PC-9 (cell line): Measurements from ENCODE around the gene AHCYL2. TPM values are rescaled to one million over a fixed set of nuclear protein-coding genes. Genes with fewer than 3 reads are reported as not detected.

ENCODE experiments used
- BruUV-seq: library from RNA; stranded (reverse); fragments of 400-500 nt; replicated peaks from 2 replicates; lab custom pipeline; 2021; lab: Mats Ljungman, UMichigan
- CTCF ChIA-PET: fragments of 300-600 bp; sonication (Branson Sonifier 250); formaldehyde crosslinking; loops from one replicate; lab custom pipeline; 2022; ENCODE audit warnings: antibody characterized with exemption; lab: Charles Lee
- POLR2A ChIA-PET: fragments of 300-600 bp; sonication (Branson Sonifier 250); formaldehyde crosslinking; loops from one replicate; lab custom pipeline; 2022; ENCODE audit warnings: antibody characterized with exemption; ENCODE audit not compliant: unreplicated experiment; lab: Charles Lee
- DNase-seq, 2 experiments: peaks; one replicate each; pipeline versions ENCODE4 v3.0.0 to v3.0.0-alpha.2; 2015 to 2022; ENCODE audit warnings: mixed read lengths in 1 of 2
- H2AFZ ChIP-seq: fragments of 200-600 bp; sonication (generic); 2 replicates; pipeline ENCODE4 v1.8.1; 2017; ENCODE audit warnings: antibody characterized with exemption
- H3F3A ChIP-seq: fragments of 200-600 bp; sonication (generic); 2 replicates; pipeline ENCODE4 v1.8.1; 2017; ENCODE audit warnings: antibody characterized with exemption, mild to moderate bottlenecking, low read depth; ENCODE audit not compliant: insufficient read depth
- H3K27ac ChIP-seq: fragments of 200-600 bp; sonication (generic); 2 replicates; pipeline ENCODE4 v1.6.1; 2016; ENCODE audit warnings: mixed run types
- H3K27me3 ChIP-seq: fragments of 200-600 bp; sonication (generic); 2 replicates; pipeline ENCODE4 v1.6.1; 2016; ENCODE audit warnings: low read depth, mixed run types; ENCODE audit not compliant: insufficient read depth
- H3K36me3 ChIP-seq: fragments of 200-600 bp; sonication (generic); 2 replicates; pipeline ENCODE4 v1.6.1; 2016; ENCODE audit warnings: low read depth, mixed run types
- H3K4me1 ChIP-seq: fragments of 200-600 bp; sonication (generic); replicated peaks from 2 replicates; pipeline ENCODE4 v1.6.1; 2016; ENCODE audit warnings: mixed run types; ENCODE audit not compliant: insufficient read depth
- H3K4me2 ChIP-seq: fragments of 200-600 bp; sonication (generic); 2 replicates; pipeline ENCODE4 v1.6.1; 2017; ENCODE audit warnings: mixed run types
- H3K4me3 ChIP-seq: fragments of 200-600 bp; sonication (generic); 2 replicates; pipeline ENCODE4 v1.6.1; 2016; ENCODE audit warnings: mixed run types
- H3K79me2 ChIP-seq: fragments of 200-600 bp; sonication (generic); 2 replicates; pipeline ENCODE4 v1.6.1; 2017; ENCODE audit warnings: low read depth, mixed run types
- H3K9me2 ChIP-seq: fragments of 200-600 bp; sonication (generic); 2 replicates; pipeline ENCODE4 v1.8.1; 2017; ENCODE audit warnings: mild to moderate bottlenecking; ENCODE audit not compliant: insufficient read depth
- H3K9me3 ChIP-seq: fragments of 200-600 bp; sonication (generic); 2 replicates; pipeline ENCODE4 v1.8.1; 2016; ENCODE audit warnings: low read depth; ENCODE audit not compliant: insufficient read depth
- H4K20me1 ChIP-seq: fragments of 200-600 bp; sonication (generic); 2 replicates; pipeline ENCODE4 v1.8.1; 2017; ENCODE audit not compliant: insufficient read depth
- EZH2 ChIP-seq: fragments of 200-600 bp; sonication (generic); IDR thresholded peaks from 2 replicates; pipeline ENCODE4 v1.8.0; 2017; ENCODE audit warnings: antibody characterized with exemption, low read depth
- intact Hi-C: fragments of 100-400 bp; cut with micrococcal nuclease; formaldehyde crosslinking; loops from one replicate; pipeline ENCODE4 v1.10.0; 2022; ENCODE audit not compliant: unreplicated experiment
- total RNA-seq: library from RNA; stranded (reverse); gene quantifications from 2 replicates; pipeline ENCODE4 v1.2.3, GENCODE V29; 2021
- TF ChIP-seq, protein P1 (sequence below): fragments of 200-600 bp; sonication (generic); conservative IDR thresholded peaks from 2 replicates; pipeline ENCODE4 v1.6.1; 2017; ENCODE audit warnings: mixed run types, antibody characterized with exemption, mild to moderate bottlenecking, moderate library complexity

The AHCYL2 gene
- total RNA-seq, 1 experiment from 2014 or later, result 15.7 TPM

DNA sequence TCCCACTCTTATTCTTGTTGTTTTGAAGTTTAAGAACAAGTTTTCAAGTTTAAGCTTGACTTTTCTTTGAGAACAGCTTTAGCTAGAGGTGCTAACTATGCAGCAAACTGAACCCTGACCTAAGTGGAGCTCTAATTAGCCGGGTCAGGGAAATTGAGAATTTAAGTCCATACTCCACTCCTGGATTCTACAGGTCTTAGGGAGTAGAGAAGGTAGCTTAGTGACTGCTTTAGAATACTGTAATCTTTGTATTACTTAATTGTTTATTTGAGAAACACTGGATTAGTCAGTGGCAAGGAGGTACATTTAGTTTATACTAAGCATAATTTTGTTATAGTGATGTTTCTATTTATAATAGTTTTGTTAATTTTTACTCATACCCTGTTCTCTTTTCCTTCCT lies 134.8 kb downstream of the AHCYL2 start:
- Histone ChIP-seq H3K36me3 (no peaks in the 10 kb centered on the region), H2AFZ (no peak overlapping the region), H3K4me1 (no peaks in the 10 kb centered on the region), H3K79me2 (no peaks in the 10 kb centered on the region), H3K9me3 (no peaks in the 10 kb centered on the region), H3F3A (no peaks in the 10 kb centered on the region), H3K4me3 (no peak overlapping the region), H3K4me2 (no peak overlapping the region), H3K27me3 (no peaks in the 10 kb centered on the region), H3K9me2 (no peaks in the 10 kb centered on the region), H3K27ac (no peak overlapping the region), H4K20me1 (no peaks in the 10 kb centered on the region)
- intact Hi-C loops, result no loop called here
- DNase-seq, result no peak
- BruUV-seq, result no TSS peak
- POLR2A ChIA-PET, result interaction anchor here (0.6 kb wide), 1 partner anchor 124 kb away, joined by 3 read pairs; no protein-coding TSS in a partner anchor
- TF ChIP-seq, protein P1, sequence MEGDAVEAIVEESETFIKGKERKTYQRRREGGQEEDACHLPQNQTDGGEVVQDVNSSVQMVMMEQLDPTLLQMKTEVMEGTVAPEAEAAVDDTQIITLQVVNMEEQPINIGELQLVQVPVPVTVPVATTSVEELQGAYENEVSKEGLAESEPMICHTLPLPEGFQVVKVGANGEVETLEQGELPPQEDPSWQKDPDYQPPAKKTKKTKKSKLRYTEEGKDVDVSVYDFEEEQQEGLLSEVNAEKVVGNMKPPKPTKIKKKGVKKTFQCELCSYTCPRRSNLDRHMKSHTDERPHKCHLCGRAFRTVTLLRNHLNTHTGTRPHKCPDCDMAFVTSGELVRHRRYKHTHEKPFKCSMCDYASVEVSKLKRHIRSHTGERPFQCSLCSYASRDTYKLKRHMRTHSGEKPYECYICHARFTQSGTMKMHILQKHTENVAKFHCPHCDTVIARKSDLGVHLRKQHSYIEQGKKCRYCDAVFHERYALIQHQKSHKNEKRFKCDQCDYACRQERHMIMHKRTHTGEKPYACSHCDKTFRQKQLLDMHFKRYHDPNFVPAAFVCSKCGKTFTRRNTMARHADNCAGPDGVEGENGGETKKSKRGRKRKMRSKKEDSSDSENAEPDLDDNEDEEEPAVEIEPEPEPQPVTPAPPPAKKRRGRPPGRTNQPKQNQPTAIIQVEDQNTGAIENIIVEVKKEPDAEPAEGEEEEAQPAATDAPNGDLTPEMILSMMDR, result no peak
- TF ChIP-seq EZH2, result no peak
- CTCF ChIA-PET, result interaction anchor here (0.6 to 1.5 kb wide), 2 partner anchors 10 to 16 kb away, joined by 3 to 4 read pairs; no protein-coding TSS in a partner anchor

DNA sequence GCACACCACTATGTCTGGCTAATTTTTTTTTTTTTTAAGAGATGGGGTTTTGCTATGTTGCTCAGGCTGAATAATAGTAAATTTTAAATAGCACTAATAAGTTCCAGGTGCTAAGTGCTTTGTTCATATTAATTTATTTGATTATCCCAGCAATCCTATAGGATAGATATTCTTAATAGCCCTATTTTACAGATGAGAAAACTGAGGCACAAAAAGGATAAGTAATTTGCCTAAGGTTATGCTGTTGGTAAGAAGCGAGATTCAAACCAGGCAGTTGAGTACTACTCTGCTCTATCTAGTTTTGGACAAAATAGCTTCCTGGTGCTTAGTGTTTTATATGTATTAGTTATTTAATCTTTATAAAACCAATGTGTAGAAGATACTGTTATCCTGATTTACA lies 136.9 kb downstream of the AHCYL2 start:
- CTCF ChIA-PET, result interaction anchor here (0.5 to 1.6 kb wide), 2 partner anchors 15 to 17 kb away, joined by 3 to 10 read pairs; no protein-coding TSS in a partner anchor

DNA sequence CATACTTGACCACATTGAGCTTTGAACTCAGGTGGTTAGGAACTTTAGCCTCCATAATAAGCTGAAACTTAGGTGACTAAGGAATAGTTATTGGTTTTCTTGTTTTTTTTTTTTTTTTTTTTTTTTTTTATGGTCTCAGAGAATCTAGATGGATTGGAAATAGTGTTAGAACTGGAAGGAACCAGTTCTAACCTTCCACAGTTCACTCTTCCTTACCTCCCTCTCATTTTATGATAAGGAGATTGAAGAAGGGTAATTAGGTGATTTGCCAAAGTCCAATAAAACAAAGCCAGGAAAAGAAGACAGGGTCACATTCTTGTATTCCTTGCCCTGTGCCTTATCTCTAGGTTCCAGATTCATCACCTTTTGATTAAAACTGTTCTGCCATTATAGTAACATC lies 137.7 kb downstream of the AHCYL2 start:
- Histone ChIP-seq H3K9me2 (no peaks in the 10 kb centered on the region), H4K20me1 (no peaks in the 10 kb centered on the region), H3K4me3 (no peak overlapping the region), H3K27ac (no peak overlapping the region), H3K36me3 (no peaks in the 10 kb centered on the region), H3K4me1 (peaks cover 8% of the 10 kb centered on the region), H3K79me2 (no peaks in the 10 kb centered on the region), H3K27me3 (no peaks in the 10 kb centered on the region), H3K9me3 (no peaks in the 10 kb centered on the region), H2AFZ (no peak overlapping the region), H3F3A (peaks cover 7% of the 10 kb centered on the region; the same call in 1 of the 2 replicates), H3K4me2 (no peak overlapping the region)
- no TSS peak for BruUV-seq
- DNase-seq, result no peak
- intact Hi-C loops, result no loop called here
- CTCF ChIA-PET, result interaction anchor here (1.6 kb wide), 1 partner anchor 14 kb away, joined by 10 read pairs; no protein-coding TSS in a partner anchor
- POLR2A ChIA-PET, result interaction anchor here (0.6 kb wide), 1 partner anchor 128 kb away, joined by 19 read pairs; no protein-coding TSS in a partner anchor
- no peak for TF ChIP-seq EZH2
- TF ChIP-seq, protein P1, result no peak

More for the DNA sequence above, 136.9 kb downstream of the AHCYL2 start:
- H3K9me3 ChIP-seq, result no peaks in the 10 kb centered on the region
- no peaks in the 10 kb centered on the region for H3K9me2 ChIP-seq
- no peaks in the 10 kb centered on the region for H3F3A ChIP-seq
- intact Hi-C loops, result no loop called here
- no TSS peak for BruUV-seq
- no peak overlapping the region for H3K4me3 ChIP-seq
- no peak for DNase-seq
- POLR2A ChIA-PET, result interaction anchor here (0.6 kb wide), 1 partner anchor 128 kb away, joined by 19 read pairs; no protein-coding TSS in a partner anchor
- no peaks in the 10 kb centered on the region for H3K79me2 ChIP-seq
- H4K20me1 ChIP-seq, result no peaks in the 10 kb centered on the region
- peaks cover under 1% of the 10 kb centered on the region; the same call in 1 of the 2 replicates for H3K4me1 ChIP-seq
- H3K27ac ChIP-seq, result no peak overlapping the region
- no peak overlapping the region for H2AFZ ChIP-seq
- H3K27me3 ChIP-seq, result no peaks in the 10 kb centered on the region
- H3K4me2 ChIP-seq, result no peak overlapping the region
- TF ChIP-seq EZH2, result no peak
- TF ChIP-seq, protein P1, result no peak
- no peaks in the 10 kb centered on the region for H3K36me3 ChIP-seq
